H1 (cell line): ENCODE measurements around the gene DNAJC11. TPM values are rescaled to one million over a fixed set of nuclear protein-coding genes. Genes with fewer than 3 reads are reported as not detected.

ENCODE experiments used
- CBX5 ChIP-seq: fragments of 300-800, 300-1000 bp; sonication (generic); IDR thresholded peaks from 2 replicates; pipeline ENCODE4 v1.7.1; 2016; ENCODE audit warnings: antibody characterized with exemption, low read length, low read depth
- GABPA ChIP-seq: IDR thresholded peaks from 2 replicates; pipeline ENCODE4 v1.6.1; 2011; ENCODE audit warnings: mild to moderate bottlenecking, low read length, moderate library complexity, borderline replicate concordance; ENCODE audit not compliant: insufficient read depth
- GTF2F1 ChIP-seq: IDR thresholded peaks from 2 replicates; pipeline ENCODE4 v1.6.1; 2012; ENCODE audit warnings: low read depth, low read length, improper control_type of control experiment, borderline replicate concordance
- HDAC2 ChIP-seq, 2 experiments: fragments of 300-600 bp in 1 of 2; sonication (generic) in 1 of 2; IDR thresholded peaks; 2 replicates each; pipeline ENCODE4 v1.6.1; 2011 to 2012; ENCODE audit warnings: low read depth in 2 of 2, low read length in 2 of 2, mild to moderate bottlenecking in 2 of 2, moderate library complexity in 2 of 2, borderline replicate concordance in 1 of 2, inconsistent platforms in 1 of 2
- SIX5 ChIP-seq: IDR thresholded peaks from 2 replicates; pipeline ENCODE4 v1.6.1; 2011; ENCODE audit warnings: mild to moderate bottlenecking, low read depth, low read length
- TBP ChIP-seq: IDR thresholded peaks from 2 replicates; pipeline ENCODE4 v1.6.1; 2011; ENCODE audit warnings: low read depth, low read length, improper control_type of control experiment
- polyA plus RNA-seq, 7 experiments: library from polyadenylated mRNA; depleted of rRNA in 3 of 7; stranded (reverse) in 5 of 7; unstranded in 2 of 7; fragments of >200 nt in 5 of 7; fragments of 200-250 nt in 2 of 7; gene quantifications; 1 replicate in 5 of 7; 2 replicates in 1 of 7; 4 replicates in 1 of 7; pipeline versions ENCODE4 v1.2.1 to v1.2.3, GENCODE V29; 2011 to 2013; ENCODE audit warnings: missing spikeins in 2 of 7, mixed read lengths in 2 of 7
- total RNA-seq: library from RNA; stranded (reverse); fragmentation: NEBNext Ultra II Directional; extraction: Animal tissue kit (Norgen Biotek cat#: 25700); gene quantifications from 2 replicates; pipeline ENCODE4 v1.2.1, GENCODE V29; 2021
- TF ChIP-seq, protein P1 (sequence below): fragments of 300-600 bp; sonication (generic); IDR thresholded peaks from 2 replicates; pipeline ENCODE4 v1.7.1; 2012; ENCODE audit warnings: low read length, moderate library complexity, mild to moderate bottlenecking, inconsistent platforms; ENCODE audit not compliant: insufficient replicate concordance
- TF ChIP-seq, protein P2 (sequence below): IDR thresholded peaks from 2 replicates; pipeline ENCODE4 v1.6.1; 2012; ENCODE audit warnings: inconsistent platforms

DNAJC11 gene
- total and polyA plus RNA-seq, 2 of the 8 experiments (the other 6 are each of a cell fraction or from before 2014, with no cell fraction given), result 43.9 to 90.9 TPM

- TF ChIP-seq, protein P1, sequence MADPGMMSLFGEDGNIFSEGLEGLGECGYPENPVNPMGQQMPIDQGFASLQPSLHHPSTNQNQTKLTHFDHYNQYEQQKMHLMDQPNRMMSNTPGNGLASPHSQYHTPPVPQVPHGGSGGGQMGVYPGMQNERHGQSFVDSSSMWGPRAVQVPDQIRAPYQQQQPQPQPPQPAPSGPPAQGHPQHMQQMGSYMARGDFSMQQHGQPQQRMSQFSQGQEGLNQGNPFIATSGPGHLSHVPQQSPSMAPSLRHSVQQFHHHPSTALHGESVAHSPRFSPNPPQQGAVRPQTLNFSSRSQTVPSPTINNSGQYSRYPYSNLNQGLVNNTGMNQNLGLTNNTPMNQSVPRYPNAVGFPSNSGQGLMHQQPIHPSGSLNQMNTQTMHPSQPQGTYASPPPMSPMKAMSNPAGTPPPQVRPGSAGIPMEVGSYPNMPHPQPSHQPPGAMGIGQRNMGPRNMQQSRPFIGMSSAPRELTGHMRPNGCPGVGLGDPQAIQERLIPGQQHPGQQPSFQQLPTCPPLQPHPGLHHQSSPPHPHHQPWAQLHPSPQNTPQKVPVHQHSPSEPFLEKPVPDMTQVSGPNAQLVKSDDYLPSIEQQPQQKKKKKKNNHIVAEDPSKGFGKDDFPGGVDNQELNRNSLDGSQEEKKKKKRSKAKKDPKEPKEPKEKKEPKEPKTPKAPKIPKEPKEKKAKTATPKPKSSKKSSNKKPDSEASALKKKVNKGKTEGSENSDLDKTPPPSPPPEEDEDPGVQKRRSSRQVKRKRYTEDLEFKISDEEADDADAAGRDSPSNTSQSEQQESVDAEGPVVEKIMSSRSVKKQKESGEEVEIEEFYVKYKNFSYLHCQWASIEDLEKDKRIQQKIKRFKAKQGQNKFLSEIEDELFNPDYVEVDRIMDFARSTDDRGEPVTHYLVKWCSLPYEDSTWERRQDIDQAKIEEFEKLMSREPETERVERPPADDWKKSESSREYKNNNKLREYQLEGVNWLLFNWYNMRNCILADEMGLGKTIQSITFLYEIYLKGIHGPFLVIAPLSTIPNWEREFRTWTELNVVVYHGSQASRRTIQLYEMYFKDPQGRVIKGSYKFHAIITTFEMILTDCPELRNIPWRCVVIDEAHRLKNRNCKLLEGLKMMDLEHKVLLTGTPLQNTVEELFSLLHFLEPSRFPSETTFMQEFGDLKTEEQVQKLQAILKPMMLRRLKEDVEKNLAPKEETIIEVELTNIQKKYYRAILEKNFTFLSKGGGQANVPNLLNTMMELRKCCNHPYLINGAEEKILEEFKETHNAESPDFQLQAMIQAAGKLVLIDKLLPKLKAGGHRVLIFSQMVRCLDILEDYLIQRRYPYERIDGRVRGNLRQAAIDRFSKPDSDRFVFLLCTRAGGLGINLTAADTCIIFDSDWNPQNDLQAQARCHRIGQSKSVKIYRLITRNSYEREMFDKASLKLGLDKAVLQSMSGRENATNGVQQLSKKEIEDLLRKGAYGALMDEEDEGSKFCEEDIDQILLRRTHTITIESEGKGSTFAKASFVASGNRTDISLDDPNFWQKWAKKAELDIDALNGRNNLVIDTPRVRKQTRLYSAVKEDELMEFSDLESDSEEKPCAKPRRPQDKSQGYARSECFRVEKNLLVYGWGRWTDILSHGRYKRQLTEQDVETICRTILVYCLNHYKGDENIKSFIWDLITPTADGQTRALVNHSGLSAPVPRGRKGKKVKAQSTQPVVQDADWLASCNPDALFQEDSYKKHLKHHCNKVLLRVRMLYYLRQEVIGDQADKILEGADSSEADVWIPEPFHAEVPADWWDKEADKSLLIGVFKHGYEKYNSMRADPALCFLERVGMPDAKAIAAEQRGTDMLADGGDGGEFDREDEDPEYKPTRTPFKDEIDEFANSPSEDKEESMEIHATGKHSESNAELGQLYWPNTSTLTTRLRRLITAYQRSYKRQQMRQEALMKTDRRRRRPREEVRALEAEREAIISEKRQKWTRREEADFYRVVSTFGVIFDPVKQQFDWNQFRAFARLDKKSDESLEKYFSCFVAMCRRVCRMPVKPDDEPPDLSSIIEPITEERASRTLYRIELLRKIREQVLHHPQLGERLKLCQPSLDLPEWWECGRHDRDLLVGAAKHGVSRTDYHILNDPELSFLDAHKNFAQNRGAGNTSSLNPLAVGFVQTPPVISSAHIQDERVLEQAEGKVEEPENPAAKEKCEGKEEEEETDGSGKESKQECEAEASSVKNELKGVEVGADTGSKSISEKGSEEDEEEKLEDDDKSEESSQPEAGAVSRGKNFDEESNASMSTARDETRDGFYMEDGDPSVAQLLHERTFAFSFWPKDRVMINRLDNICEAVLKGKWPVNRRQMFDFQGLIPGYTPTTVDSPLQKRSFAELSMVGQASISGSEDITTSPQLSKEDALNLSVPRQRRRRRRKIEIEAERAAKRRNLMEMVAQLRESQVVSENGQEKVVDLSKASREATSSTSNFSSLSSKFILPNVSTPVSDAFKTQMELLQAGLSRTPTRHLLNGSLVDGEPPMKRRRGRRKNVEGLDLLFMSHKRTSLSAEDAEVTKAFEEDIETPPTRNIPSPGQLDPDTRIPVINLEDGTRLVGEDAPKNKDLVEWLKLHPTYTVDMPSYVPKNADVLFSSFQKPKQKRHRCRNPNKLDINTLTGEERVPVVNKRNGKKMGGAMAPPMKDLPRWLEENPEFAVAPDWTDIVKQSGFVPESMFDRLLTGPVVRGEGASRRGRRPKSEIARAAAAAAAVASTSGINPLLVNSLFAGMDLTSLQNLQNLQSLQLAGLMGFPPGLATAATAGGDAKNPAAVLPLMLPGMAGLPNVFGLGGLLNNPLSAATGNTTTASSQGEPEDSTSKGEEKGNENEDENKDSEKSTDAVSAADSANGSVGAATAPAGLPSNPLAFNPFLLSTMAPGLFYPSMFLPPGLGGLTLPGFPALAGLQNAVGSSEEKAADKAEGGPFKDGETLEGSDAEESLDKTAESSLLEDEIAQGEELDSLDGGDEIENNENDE, result no peak
- TF ChIP-seq GTF2F1, result no peak
- no peak for TF ChIP-seq HDAC2 (IDR thresholded peaks at IDR 0.05; ENCODE audit: borderline replicate concordance in 1 of 2, low read depth in 2 of 2, low read length in 2 of 2)
- TF ChIP-seq, protein P2, sequence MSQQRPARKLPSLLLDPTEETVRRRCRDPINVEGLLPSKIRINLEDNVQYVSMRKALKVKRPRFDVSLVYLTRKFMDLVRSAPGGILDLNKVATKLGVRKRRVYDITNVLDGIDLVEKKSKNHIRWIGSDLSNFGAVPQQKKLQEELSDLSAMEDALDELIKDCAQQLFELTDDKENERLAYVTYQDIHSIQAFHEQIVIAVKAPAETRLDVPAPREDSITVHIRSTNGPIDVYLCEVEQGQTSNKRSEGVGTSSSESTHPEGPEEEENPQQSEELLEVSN, result no peak
- TF ChIP-seq SIX5, result no peak
- TF ChIP-seq CBX5, result no peak
- TF ChIP-seq GABPA, result no peak
- no peak for TF ChIP-seq TBP
These were observed 68.8 kb downstream of the DNAJC11 start (continued) for GRCh38 chr1:6632588-6633514.
